Karpas-422 (cell line): ENCODE results near the gene CPN1. TPM values are rescaled to one million over a fixed set of nuclear protein-coding genes. Genes with fewer than 3 reads are reported as not detected.

Experiments
- DNase-seq: peaks from one replicate; pipeline ENCODE4 v3.0.0-alpha.2; 2015
- H2AFZ ChIP-seq: fragments of 200-600 bp; sonication (generic); 2 replicates; pipeline ENCODE4 v1.6.1; 2014; ENCODE audit warnings: antibody characterized with exemption, low read length, mixed read lengths
- H3K27ac ChIP-seq: fragments of 200-600 bp; sonication (generic); 2 replicates; pipeline ENCODE4 v1.5.1; 2014; ENCODE audit warnings: mild to moderate bottlenecking, low read length, moderate library complexity
- H3K27me3 ChIP-seq: fragments of 200-600 bp; sonication (generic); 2 replicates; pipeline ENCODE4 v1.6.1; 2014; ENCODE audit warnings: low read length, mixed read lengths
- H3K36me3 ChIP-seq: fragments of 200-600 bp; sonication (generic); 2 replicates; pipeline ENCODE4 v1.6.1; 2014; ENCODE audit warnings: low read length, mixed read lengths; ENCODE audit not compliant: insufficient read depth
- H3K4me1 ChIP-seq: fragments of 200-600 bp; sonication (generic); 2 replicates; pipeline ENCODE4 v1.6.1; 2014; ENCODE audit warnings: mild to moderate bottlenecking, low read length, mixed read lengths
- H3K4me2 ChIP-seq: fragments of 200-600 bp; sonication (generic); 2 replicates; pipeline ENCODE4 v1.6.1; 2014; ENCODE audit warnings: low read length, low read depth, mild to moderate bottlenecking; ENCODE audit not compliant: poor library complexity, severe bottlenecking
- H3K4me3 ChIP-seq: fragments of 200-600 bp; sonication (generic); 2 replicates; pipeline ENCODE4 v1.5.1; 2014; ENCODE audit warnings: mild to moderate bottlenecking, antibody characterized with exemption, low read length, mixed read lengths
- H3K79me2 ChIP-seq: fragments of 200-600 bp; sonication (generic); 2 replicates; pipeline ENCODE4 v1.6.1; 2014; ENCODE audit warnings: mild to moderate bottlenecking, low read length, mixed read lengths
- H3K9ac ChIP-seq: fragments of 200-600 bp; sonication (generic); 2 replicates; pipeline ENCODE4 v1.6.0; 2014; ENCODE audit warnings: low read length
- H3K9me2 ChIP-seq: fragments of 200-600 bp; sonication (generic), shearing (Covaris generic); replicated peaks from 2 replicates; pipeline ENCODE4 v1.6.0; 2014; ENCODE audit warnings: mild to moderate bottlenecking, low read length, moderate library complexity; ENCODE audit not compliant: insufficient read depth
- H3K9me3 ChIP-seq: fragments of 300-700, 200-600 bp; sonication (generic); 2 replicates; pipeline ENCODE4 v1.6.1; 2014; ENCODE audit warnings: low read length, mixed read lengths
- H4K20me1 ChIP-seq: fragments of 200-600 bp; sonication (generic); 2 replicates; pipeline ENCODE4 v1.6.1; 2014; ENCODE audit warnings: mild to moderate bottlenecking, antibody characterized with exemption, low read length, low read depth; ENCODE audit not compliant: insufficient read depth
- total RNA-seq: library from RNA; depleted of rRNA; stranded (reverse); fragments of >200 nt; shearing (Covaris generic); gene quantifications from 2 replicates; pipeline ENCODE4 v1.2.3, GENCODE V29; 2014; ENCODE audit warnings: low replicate concordance

CPN1 gene
- total RNA-seq, 1 experiment from 2014 or later = not detected

DNA sequence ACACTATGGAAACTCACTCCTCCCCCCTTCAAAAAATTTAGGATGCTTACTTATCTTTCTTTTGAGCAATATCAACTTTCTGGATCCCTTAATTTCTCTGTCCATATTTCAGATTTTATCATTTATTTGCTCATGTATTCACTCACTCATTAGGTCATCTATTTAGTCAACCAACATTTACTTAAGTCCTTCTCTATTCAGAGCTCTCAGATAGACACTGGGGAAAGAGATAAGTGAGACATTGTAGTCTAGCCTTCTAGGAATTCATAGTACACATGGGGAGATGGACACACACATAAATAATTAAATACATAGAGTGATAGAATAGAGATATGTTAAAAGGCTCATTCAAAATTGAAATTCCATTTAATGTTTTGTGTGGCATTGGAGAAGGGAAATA is 9.2 kb downstream of the CPN1 start:
- DNase-seq = no peak
- no peak overlapping the region for H2AFZ ChIP-seq
- H3K4me3 ChIP-seq = no peak overlapping the region
- H3K4me2 ChIP-seq = no peak overlapping the region
- H3K9me3 ChIP-seq = no peaks in the 10 kb centered on the region
- no peaks in the 10 kb centered on the region for H3K79me2 ChIP-seq
- no peaks in the 10 kb centered on the region for H3K4me1 ChIP-seq
- H3K36me3 ChIP-seq = no peaks in the 10 kb centered on the region
- H3K9ac ChIP-seq = no peak overlapping the region
- H4K20me1 ChIP-seq = no peaks in the 10 kb centered on the region
- no peaks in the 10 kb centered on the region for H3K9me2 ChIP-seq
- H3K27me3 ChIP-seq = no peaks in the 10 kb centered on the region
- no peak overlapping the region for H3K27ac ChIP-seq

DNA sequence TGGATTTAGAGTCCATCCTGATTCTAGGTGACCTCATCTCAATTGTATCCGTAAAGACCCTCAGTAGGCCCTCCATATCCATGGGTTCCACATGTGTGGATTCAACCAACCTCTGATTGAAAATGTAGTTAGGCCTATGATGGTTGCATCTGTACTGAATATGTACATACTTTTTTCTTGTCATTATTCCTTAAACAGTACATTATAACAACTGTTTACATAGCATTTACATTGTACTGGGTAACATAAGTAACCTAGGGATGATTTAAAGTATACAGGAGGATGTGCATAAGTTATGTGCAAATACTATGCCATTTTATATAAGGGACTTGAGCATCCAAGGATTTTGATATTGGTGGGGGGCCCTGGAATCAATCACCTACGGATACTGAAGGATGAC is 10.1 kb downstream of the CPN1 start:
- no peaks in the 10 kb centered on the region for H3K36me3 ChIP-seq
- H3K9me2 ChIP-seq = no peaks in the 10 kb centered on the region
- H3K27ac ChIP-seq = no peak overlapping the region
- H3K27me3 ChIP-seq = no peaks in the 10 kb centered on the region
- H3K9ac ChIP-seq = no peak overlapping the region
- H3K9me3 ChIP-seq = no peaks in the 10 kb centered on the region
- H4K20me1 ChIP-seq = no peaks in the 10 kb centered on the region
- no peak overlapping the region for H3K4me2 ChIP-seq
- no peak overlapping the region for H3K4me3 ChIP-seq
- H3K79me2 ChIP-seq = no peaks in the 10 kb centered on the region
- no peaks in the 10 kb centered on the region for H3K4me1 ChIP-seq
- no peak overlapping the region for H2AFZ ChIP-seq
- DNase-seq = no peak

DNA sequence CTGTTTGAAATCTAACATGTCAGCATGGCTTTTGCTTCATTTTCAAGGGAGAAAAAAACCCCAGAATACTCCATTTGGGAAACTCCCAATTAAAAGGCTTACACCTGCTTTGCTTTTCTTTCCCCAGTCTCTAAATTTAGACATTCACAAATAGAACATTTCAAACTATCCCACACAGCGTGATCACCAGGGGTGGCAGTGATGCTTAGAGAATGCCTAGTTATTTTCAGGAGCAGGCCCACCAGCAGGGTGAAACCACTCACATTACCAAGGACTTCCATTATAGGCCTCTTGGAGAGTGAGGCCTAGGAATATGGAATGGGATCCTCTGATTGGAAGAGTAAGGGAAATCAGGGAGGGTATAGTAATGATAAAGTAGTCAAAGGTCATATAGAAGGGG is 14.2 kb downstream of the CPN1 start:
- no peaks in the 10 kb centered on the region for H3K27me3 ChIP-seq
- no peak overlapping the region for H3K4me3 ChIP-seq
- H3K79me2 ChIP-seq = no peaks in the 10 kb centered on the region
- no peaks in the 10 kb centered on the region for H3K36me3 ChIP-seq
- H3K9me2 ChIP-seq = no peaks in the 10 kb centered on the region
- H4K20me1 ChIP-seq = no peaks in the 10 kb centered on the region
- DNase-seq = no peak
- no peak overlapping the region for H2AFZ ChIP-seq
- H3K4me1 ChIP-seq = no peaks in the 10 kb centered on the region
- H3K4me2 ChIP-seq = no peak overlapping the region
- no peaks in the 10 kb centered on the region for H3K9me3 ChIP-seq
- no peak overlapping the region for H3K9ac ChIP-seq
- H3K27ac ChIP-seq = no peak overlapping the region

DNA sequence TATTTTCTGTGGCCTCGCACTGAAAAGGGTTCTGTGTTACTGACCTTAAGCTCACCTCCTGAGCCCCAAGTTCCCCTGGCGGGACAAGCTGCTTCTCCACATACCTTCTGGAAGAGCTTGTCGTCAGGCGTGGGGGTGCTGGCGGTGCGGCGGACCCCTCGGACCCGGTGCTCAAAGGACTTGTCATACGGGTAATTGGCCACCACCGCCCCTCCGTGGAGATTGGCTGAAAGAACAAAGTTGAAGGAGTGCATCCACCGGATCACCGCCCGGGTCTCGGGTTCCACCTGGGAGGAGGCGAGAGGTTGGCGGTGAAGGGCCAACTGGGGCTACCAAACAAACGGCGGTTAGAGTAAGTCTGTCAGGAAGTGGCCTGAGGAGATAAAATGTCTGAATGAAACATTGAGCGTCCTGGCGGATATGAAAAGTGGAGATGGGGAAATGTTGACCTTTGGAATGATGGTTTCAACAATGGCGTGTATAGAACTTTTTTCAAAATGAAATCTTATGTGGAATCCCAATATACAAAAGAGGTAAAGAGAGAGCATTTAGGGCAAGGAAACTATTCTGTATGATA is 16.5 kb downstream of the CPN1 start:
- Histone ChIP-seq H3K27me3 (no peaks in the 10 kb centered on the region), H4K20me1 (no peaks in the 10 kb centered on the region), H3K9me3 (no peaks in the 10 kb centered on the region), H3K4me1 (no peaks in the 10 kb centered on the region), H3K9me2 (no peaks in the 10 kb centered on the region), H3K27ac (no peak overlapping the region), H3K36me3 (no peaks in the 10 kb centered on the region), H3K4me3 (no peak overlapping the region), H2AFZ (no peak overlapping the region), H3K4me2 (no peak overlapping the region), H3K79me2 (no peaks in the 10 kb centered on the region), H3K9ac (no peak overlapping the region)
- no peak for DNase-seq

DNA sequence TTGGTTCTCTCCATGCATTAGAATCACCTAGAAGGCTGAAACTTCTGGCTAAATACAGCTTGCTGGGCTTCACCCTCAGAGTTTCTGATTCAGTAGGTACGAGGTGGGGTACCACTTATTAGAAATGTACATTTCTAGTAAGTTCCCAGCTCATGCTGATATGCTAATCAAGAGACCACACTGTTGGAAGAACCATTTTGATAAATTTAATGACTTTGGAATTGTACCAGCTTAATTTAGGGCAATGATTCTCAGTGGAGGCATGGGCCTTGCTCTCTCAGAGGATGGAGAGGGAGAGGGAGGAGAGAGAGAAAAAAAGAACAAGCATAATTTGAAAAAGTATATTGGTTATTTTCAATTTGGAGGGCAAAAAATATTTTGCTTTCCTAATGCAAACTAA is 20.3 kb downstream of the CPN1 start:
- Histone ChIP-seq H3K4me2 (no peak overlapping the region), H2AFZ (no peak overlapping the region)

DNA sequence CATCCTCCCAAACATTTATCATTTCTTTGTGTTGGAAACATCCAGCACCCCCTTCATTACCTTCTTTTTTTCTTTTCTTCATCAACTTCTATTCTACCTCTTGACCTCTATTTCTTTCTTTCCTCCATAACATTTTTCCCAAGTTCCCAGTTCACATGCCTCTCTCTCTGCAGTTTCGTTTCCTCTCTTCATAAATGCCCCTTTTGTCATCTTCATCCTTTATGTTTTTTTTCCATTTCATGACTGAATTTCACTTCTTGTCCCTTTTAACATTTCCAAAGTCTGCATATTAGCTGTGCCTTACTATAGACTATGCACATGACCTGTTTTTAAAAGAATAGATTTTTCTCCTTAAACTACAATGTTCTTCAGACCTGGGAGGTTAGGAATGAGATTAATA is 23.7 kb downstream of the CPN1 start:
- H3K27me3 ChIP-seq = no peaks in the 10 kb centered on the region; the same call in 1 of the 2 replicates
- no peaks in the 10 kb centered on the region for H3K79me2 ChIP-seq
- H3K36me3 ChIP-seq = no peaks in the 10 kb centered on the region
- H2AFZ ChIP-seq = no peak overlapping the region
- H3K9me3 ChIP-seq = peaks cover 3% of the 10 kb centered on the region; the same call in 1 of the 2 replicates
- DNase-seq = no peak
- H3K4me1 ChIP-seq = no peaks in the 10 kb centered on the region
- H3K9ac ChIP-seq = no peak overlapping the region
- no peaks in the 10 kb centered on the region for H3K9me2 ChIP-seq
- H3K27ac ChIP-seq = no peak overlapping the region
- H3K4me3 ChIP-seq = no peak overlapping the region
- no peaks in the 10 kb centered on the region for H4K20me1 ChIP-seq
- H3K4me2 ChIP-seq = no peak overlapping the region

More for the DNA sequence above, 20.3 kb downstream of the CPN1 start:
- H3K4me1 ChIP-seq = no peaks in the 10 kb centered on the region
- no peaks in the 10 kb centered on the region for H4K20me1 ChIP-seq
- H3K9me3 ChIP-seq = no peaks in the 10 kb centered on the region
- no peaks in the 10 kb centered on the region for H3K27me3 ChIP-seq
- no peak for DNase-seq
- no peak overlapping the region for H3K27ac ChIP-seq
- H3K9ac ChIP-seq = no peak overlapping the region
- no peaks in the 10 kb centered on the region for H3K36me3 ChIP-seq
- H3K4me3 ChIP-seq = no peak overlapping the region
- no peaks in the 10 kb centered on the region for H3K9me2 ChIP-seq
- no peaks in the 10 kb centered on the region for H3K79me2 ChIP-seq

DNA sequence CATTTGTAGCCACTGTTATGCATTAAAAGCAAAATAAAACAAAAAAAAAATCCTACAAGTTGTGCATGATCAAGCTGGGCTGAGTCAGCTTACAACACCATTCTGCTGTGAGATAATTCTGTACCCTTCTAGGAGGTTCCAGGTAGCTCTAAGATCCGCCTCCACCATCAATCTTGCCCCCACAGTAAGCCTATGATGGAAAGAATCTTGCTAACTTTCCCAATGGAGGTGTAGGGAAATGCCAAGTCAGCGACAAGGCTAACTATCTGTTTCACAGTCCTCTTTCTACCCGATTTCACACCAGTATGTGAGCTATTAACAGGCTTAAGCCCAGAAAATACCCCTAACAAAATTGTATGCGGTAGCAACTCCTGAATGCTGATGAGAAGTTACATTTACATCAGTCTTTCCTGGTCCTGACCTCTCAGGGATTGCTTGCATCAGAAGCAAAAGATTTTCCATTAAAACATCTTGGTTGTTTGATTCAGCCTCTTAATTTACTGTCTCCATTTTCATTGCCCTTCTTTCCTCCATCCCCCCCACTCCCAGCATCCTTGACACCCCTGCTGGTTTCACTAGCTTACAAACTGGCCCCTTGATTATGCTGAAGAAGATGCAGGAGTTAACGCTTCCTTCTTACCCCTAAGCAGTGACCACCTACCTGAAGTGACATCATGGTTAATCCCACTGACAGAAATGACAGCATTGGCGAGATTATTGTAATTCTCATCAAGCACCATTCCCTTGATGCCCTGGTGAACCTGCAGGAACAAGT is 27.8 kb downstream of the CPN1 start:
- Histone ChIP-seq H3K4me3 (no peak overlapping the region), H3K4me1 (no peaks in the 10 kb centered on the region), H3K9me3 (peaks cover 3% of the 10 kb centered on the region; the same call in 1 of the 2 replicates), H3K27me3 (no peaks in the 10 kb centered on the region; the same call in 1 of the 2 replicates), H3K9me2 (no peaks in the 10 kb centered on the region), H3K9ac (no peak overlapping the region), H3K27ac (no peak overlapping the region), H2AFZ (no peak overlapping the region), H3K4me2 (no peak overlapping the region), H3K79me2 (no peaks in the 10 kb centered on the region), H3K36me3 (no peaks in the 10 kb centered on the region), H4K20me1 (no peaks in the 10 kb centered on the region)
- no peak for DNase-seq

DNA sequence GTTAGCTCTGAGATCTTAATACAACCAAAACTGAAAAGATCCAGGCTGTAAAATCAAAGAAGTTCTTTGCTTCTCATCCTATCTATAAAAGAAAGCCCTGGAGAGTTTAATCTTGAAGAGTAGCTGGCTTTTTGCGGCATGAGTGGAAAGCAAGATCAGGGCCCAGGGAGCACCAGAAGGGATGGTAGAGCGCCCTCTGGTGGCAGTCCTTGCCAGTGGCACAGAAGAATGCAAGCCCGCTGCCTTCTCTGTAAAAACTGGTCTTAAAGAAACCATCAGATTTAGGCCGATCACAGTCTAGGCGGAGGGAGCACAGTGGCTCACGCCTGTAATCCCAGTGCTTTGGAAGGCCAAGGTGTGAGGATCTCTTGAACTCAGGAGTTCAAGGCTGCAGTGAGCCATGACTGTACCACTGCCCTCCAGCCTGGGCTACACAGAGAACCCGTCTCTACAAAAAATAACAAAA is 35.6 kb downstream of the CPN1 start:
- no peaks in the 10 kb centered on the region for H3K79me2 ChIP-seq
- no peak overlapping the region for H3K9ac ChIP-seq
- H3K27me3 ChIP-seq = no peaks in the 10 kb centered on the region
- no peaks in the 10 kb centered on the region for H3K9me3 ChIP-seq
- no peak overlapping the region for H3K27ac ChIP-seq
- H3K4me2 ChIP-seq = no peak overlapping the region
- H3K36me3 ChIP-seq = no peaks in the 10 kb centered on the region
- H4K20me1 ChIP-seq = no peaks in the 10 kb centered on the region
- peaks cover 14% of the 10 kb centered on the region for H3K4me1 ChIP-seq
- H2AFZ ChIP-seq = no peak overlapping the region
- DNase-seq = peak; percentile 90
- H3K4me3 ChIP-seq = no peak overlapping the region
- no peaks in the 10 kb centered on the region for H3K9me2 ChIP-seq
